ENCODE measurements around the gene DRD4. TPM values are rescaled to one million over a fixed set of nuclear protein-coding genes. Genes with fewer than 3 reads are reported as not detected.
A peak's percentile ranks its signal among the peaks of the same experiment; 100 is the strongest.

DRD4 gene
- total and polyA plus RNA-seq, 4 experiments from 2014 or later, result 0.64 to 1.0 TPM; not detected in 2

DNA sequence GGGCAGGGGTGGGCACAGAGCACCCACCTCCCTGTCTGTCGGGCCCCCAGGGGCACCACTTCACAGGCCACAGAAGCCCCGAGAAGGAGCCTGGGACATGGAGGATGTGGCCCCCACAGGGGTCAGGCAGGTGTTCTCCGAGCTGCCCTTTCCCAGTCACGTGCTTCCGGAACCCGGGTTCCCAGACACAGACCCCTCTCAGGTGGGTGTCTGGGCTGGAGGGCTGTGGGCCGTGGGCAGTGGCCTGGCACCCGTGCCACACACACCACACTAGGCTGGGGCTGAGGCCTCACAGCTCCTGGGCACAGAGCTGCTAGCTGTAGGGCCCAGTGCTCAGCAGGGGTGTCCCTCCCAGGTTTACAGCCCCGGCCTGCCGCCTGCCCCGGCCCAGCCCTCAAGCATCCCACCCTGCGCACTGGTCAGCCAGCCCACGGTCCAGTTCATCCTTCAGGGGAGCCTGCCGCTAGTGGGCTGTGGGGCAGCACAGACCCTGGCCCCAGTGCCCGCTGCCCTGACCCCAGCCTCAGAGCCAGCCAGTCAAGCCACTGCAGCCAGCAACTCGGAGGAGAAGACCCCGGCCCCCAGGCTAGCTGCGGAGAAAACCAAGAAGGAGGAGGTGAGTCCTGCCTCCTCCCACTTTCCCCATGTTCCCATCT lies 26.8 kb upstream of the DRD4 start:
- intact Hi-C loops (cut with micrococcal nuclease), result no loop called here
- POLR2A ChIA-PET (ENCODE audit: partially characterized antibody), result interaction anchor here (2.5 kb wide), 1 partner anchor 75 kb away, joined by 7 read pairs; the partner anchor contains the start of gene HRAS
- Mint-ChIP-seq H3K4me3 (no peak overlapping the region), H3K27ac (peak overlapping the region in 2 of 7 donors; percentile 70 to 93), H3K9me3 (no peaks in the 10 kb centered on the region), H3K27me3 (no peaks in the 10 kb centered on the region), H3K4me1 (peaks cover 4 to 23% (median 15%) of the 10 kb centered on the region in 4 donors), H3K36me3 (peaks cover 10 to 33% of the 10 kb centered on the region in 2 donors)
- Histone ChIP-seq H3K27ac (ENCODE audit: low read depth, low read length) (no peak overlapping the region), H3K4me1 (ENCODE audit: insufficient read depth, low read length) (peaks cover 23% of the 10 kb centered on the region), H3K4me3 (ENCODE audit: low read length in 2 of 2) (no peak overlapping the region), H3K36me3 (ENCODE audit: insufficient read depth, low read length) (peaks cover 68% of the 10 kb centered on the region), H3K27me3 (ENCODE audit: insufficient read depth, low read length) (no peaks in the 10 kb centered on the region), H3K9me3 (ENCODE audit: control insufficient read depth in 1 of 2, low read length in 2 of 2) (no peaks in the 10 kb centered on the region)
- CTCF ChIA-PET (ENCODE audit: partially characterized antibody), result no interaction called here
- peak in 1 of 5 donors; percentile 17 for DNase-seq

DNA sequence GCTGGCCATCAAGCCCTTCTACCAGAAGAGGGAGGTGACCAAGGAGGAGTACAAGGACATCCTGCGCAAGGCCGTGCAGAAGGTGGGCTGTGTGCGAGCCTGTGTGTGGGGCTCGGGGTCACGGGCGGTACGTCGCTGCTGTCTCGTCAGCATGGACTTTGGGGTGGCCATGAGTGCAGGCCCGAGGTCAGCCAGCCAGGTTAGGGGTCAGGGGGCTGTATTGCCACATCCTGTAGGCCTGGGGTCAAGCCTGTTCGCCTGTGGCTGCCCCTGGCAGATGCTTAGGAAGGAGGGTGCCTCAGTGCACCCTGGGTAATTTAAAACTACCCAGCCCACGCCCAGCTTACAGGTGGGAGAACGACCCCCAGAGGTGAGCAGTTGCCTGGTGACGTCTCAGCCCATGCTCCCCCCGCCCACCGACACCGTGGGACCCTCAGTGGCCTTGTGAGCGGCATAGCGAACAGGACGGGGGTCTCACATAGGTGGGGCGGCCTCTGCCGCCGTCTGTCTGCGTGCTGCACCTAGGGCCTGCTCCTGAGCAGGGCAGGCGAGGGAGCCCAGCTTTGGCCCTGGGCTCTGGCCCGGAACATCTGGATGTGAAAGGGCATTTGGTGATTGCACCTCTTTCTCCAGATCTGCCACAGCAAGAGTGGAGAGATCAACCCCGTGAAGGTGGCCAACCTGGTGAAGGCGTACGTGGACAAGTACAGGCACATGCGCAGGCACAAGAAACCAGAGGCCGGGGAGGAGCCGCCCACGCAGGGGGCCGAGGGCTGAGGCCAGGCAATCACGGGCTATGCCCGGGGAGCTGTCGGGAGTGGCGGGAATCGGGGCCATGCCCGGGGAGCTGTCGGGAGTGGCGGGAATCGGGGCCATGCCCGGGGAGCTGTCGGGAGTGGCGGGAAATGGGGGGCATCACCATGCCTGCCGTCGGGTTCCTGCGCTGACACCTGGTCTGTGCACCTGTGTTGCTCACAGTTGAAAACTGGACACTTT lies 25.8 kb upstream of the DRD4 start:
- CTCF ChIA-PET (ENCODE audit: partially characterized antibody), result no interaction called here
- no peaks in the 10 kb centered on the region for H3K27me3 Mint-ChIP-seq
- Histone ChIP-seq H3K4me3 (ENCODE audit: low read length in 2 of 2) (no peak overlapping the region), H3K9me3 (ENCODE audit: control insufficient read depth in 1 of 2, low read length in 2 of 2) (no peaks in the 10 kb centered on the region), H3K4me1 (ENCODE audit: insufficient read depth, low read length) (peaks cover 25% of the 10 kb centered on the region), H3K36me3 (ENCODE audit: insufficient read depth, low read length) (peaks cover 58% of the 10 kb centered on the region), H3K27me3 (ENCODE audit: insufficient read depth, low read length) (no peaks in the 10 kb centered on the region), H3K27ac (ENCODE audit: low read depth, low read length) (no peak overlapping the region)
- peak overlapping the region in 5 of 7 donors; percentile 88 to 95 (median 93) for H3K27ac Mint-ChIP-seq
- peak in 1 of 5 donors; percentile 12 for DNase-seq
- peaks cover 10 to 33% of the 10 kb centered on the region in 2 donors for H3K36me3 Mint-ChIP-seq
- peaks cover 5 to 31% (median 18%) of the 10 kb centered on the region in 4 donors for H3K4me1 Mint-ChIP-seq
- POLR2A ChIA-PET (ENCODE audit: partially characterized antibody), result interaction anchor here (0.8 to 4.1 kb wide), 9 partner anchors 33 to 185 kb away, joined by 3 to 27 read pairs (median 3); partner anchors contain the start of genes DEAF1, HRAS, PHRF1 and TMEM80
- no peak overlapping the region for H3K4me3 Mint-ChIP-seq
- peaks cover 0 to 2% (median 0%) of the 10 kb centered on the region in 8 donors for H3K9me3 Mint-ChIP-seq
- intact Hi-C loops (cut with micrococcal nuclease), result no loop called here

DNA sequence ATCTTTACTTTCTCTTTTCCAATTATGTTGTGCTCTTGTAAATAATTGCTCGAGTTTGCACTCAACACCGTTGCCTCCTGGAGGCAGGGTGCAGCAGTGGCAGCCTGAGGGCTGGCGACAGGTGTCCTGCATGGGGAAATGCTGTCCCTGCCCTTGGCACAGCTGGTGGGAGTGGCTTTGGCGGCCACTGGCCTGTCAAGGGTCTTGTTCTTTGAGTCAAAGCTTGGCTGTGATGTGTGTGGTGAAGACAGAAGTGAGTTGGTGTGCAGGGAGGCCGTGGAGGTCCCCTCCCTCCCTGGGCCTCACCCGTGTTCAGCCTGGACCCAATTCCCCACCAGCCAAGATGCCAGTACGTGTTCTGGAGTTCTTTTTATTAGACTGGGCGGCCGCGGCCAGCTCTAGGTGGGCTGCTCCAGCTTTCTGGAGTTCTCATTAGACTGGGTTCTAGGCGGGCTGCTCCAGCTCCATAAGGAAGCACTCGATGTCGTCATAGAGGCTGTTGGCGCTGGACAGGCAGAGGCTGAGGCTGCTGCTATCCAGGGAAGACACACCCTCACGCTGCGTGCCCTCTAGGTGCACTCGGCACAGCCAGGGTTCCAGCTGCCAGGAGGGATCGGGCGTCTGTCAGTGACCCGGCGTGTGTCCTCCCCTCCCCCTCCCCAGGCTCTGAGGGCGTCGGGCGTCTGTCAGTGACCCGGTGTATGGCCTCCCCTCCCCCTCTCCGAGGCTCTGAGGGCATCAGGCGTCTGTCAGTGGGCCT lies 24.7 kb upstream of the DRD4 start:
- CTCF ChIA-PET (ENCODE audit: partially characterized antibody), result no interaction called here

DNA sequence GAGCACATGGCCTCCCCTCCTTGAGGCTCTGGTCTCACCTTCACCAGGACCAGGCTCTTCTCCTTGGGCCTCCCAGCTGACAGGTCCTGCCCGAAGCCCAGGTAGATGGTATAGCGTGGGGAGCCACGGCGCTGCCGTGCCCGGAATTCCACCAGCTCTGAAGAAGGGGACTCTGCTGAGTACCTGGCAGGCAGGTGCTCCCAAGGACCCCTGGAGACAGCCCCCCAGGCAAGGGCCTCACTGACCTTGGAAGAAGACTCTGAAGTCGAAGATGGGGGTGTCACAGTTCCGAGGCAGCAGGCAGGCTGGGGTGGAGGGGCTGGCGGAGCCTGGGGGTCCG lies 24.1 kb upstream of the DRD4 start:
- CTCF ChIA-PET (ENCODE audit: partially characterized antibody), result no interaction called here
- intact Hi-C loops (cut with micrococcal nuclease), result loop anchor here (2.0 kb wide), 2 partner anchors 52 to 110 kb away; partner anchors contain the start of genes LMNTD2 and RASSF7
- H3K27ac Mint-ChIP-seq, result peak overlapping the region in 6 of 7 donors; percentile 73 to 95 (median 90)
- Histone ChIP-seq H3K36me3 (ENCODE audit: insufficient read depth, low read length) (peaks cover 42% of the 10 kb centered on the region), H3K27me3 (ENCODE audit: insufficient read depth, low read length) (no peaks in the 10 kb centered on the region), H3K9me3 (ENCODE audit: control insufficient read depth in 1 of 2, low read length in 2 of 2) (no peaks in the 10 kb centered on the region), H3K4me1 (ENCODE audit: insufficient read depth, low read length) (peaks cover 29% of the 10 kb centered on the region), H3K27ac (ENCODE audit: low read depth, low read length) (peak overlapping the region; percentile 96), H3K4me3 (ENCODE audit: low read length in 2 of 2) (no peak overlapping the region)
- no peak overlapping the region for H3K4me3 Mint-ChIP-seq
- peaks cover 6 to 35% (median 20%) of the 10 kb centered on the region in 4 donors for H3K4me1 Mint-ChIP-seq
- DNase-seq, result peak in 1 of 5 donors; percentile 40
- H3K36me3 Mint-ChIP-seq, result peaks cover 4 to 25% of the 10 kb centered on the region in 2 donors
- POLR2A ChIA-PET (ENCODE audit: partially characterized antibody), result interaction anchor here (0.9 to 4.1 kb wide), 11 partner anchors 12 to 196 kb away, joined by 3 to 27 read pairs (median 4); partner anchors contain the start of genes HRAS, PHRF1 and RPLP2
- peaks cover 0 to 4% (median 0%) of the 10 kb centered on the region in 8 donors for H3K9me3 Mint-ChIP-seq
- no peaks in the 10 kb centered on the region for H3K27me3 Mint-ChIP-seq

More for the DNA sequence above, 24.7 kb upstream of the DRD4 start:
- H3K9me3 ChIP-seq (ENCODE audit: control insufficient read depth in 1 of 2, low read length in 2 of 2), result no peaks in the 10 kb centered on the region
- H3K9me3 Mint-ChIP-seq, result peaks cover 0 to 4% (median 0%) of the 10 kb centered on the region in 8 donors
- H3K4me3 Mint-ChIP-seq, result peak overlapping the region in 3 of 8 donors; percentile 8 to 46 (median 12)
- DNase-seq, result peak in 1 of 5 donors; percentile 45
- H3K27ac Mint-ChIP-seq, result peak overlapping the region; percentile 72 to 95 (median 93)
- POLR2A ChIA-PET (ENCODE audit: partially characterized antibody), result interaction anchor here (0.8 to 4.1 kb wide), 16 partner anchors 11 to 184 kb away, joined by 3 to 27 read pairs (median 4); partner anchors contain the start of genes DEAF1, HRAS, PHRF1 and TMEM80
- H3K36me3 ChIP-seq (ENCODE audit: insufficient read depth, low read length), result peaks cover 47% of the 10 kb centered on the region
- H3K36me3 Mint-ChIP-seq, result peaks cover 4 to 25% of the 10 kb centered on the region in 2 donors
- H3K4me1 Mint-ChIP-seq, result peaks cover 6 to 35% (median 20%) of the 10 kb centered on the region in 4 donors
- intact Hi-C loops (cut with micrococcal nuclease), result loop anchor here (2.0 kb wide), 2 partner anchors 52 to 110 kb away; partner anchors contain the start of genes LMNTD2 and RASSF7
- H3K4me3 ChIP-seq (ENCODE audit: low read length in 2 of 2), result no peak overlapping the region
- peaks cover 29% of the 10 kb centered on the region for H3K4me1 ChIP-seq (ENCODE audit: insufficient read depth, low read length)
- peak overlapping the region; percentile 96 for H3K27ac ChIP-seq (ENCODE audit: low read depth, low read length)
- H3K27me3 ChIP-seq (ENCODE audit: insufficient read depth, low read length), result no peaks in the 10 kb centered on the region
- no peaks in the 10 kb centered on the region for H3K27me3 Mint-ChIP-seq

DNA sequence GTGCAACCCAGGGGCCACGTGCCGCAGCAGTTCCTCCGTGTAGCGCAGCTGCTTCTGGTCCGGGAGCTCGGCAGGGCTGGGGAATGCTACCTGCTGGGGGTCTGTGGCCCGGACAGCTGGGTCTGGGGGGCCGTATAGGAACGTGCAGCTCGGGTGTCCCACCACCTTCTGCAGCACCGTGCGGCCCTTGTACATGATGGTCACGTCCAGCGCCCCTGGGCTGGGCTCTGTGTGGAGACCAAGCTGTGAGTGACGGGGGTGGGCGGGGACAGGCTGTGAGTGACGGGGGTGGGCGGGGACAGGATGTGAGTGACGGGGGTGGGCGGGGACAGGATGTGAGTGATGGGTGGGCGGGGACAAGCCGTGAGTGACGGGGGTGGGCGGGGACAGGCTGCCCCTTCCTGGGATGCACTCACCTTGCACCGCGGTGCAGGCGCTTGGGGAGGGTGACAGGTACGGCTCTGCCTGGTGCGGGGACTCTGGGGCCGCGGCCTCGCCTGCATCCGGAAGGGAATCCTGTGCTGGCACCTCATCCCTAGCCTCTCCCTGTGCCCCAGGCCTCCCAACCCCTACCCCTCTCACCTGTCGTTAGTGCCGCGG lies 23.6 kb upstream of the DRD4 start:
- CTCF ChIA-PET (ENCODE audit: partially characterized antibody), result interaction anchor here (0.7 to 1.3 kb wide), 2 partner anchors 83 to 152 kb away, joined by 3 to 5 read pairs; no protein-coding TSS in a partner anchor
- peaks cover 36% of the 10 kb centered on the region for H3K36me3 ChIP-seq (ENCODE audit: insufficient read depth, low read length)

More for the DNA sequence above, 23.6 kb upstream of the DRD4 start:
- Histone ChIP-seq H3K4me1 (ENCODE audit: insufficient read depth, low read length) (peaks cover 29% of the 10 kb centered on the region), H3K4me3 (ENCODE audit: low read length in 2 of 2) (no peak overlapping the region), H3K27me3 (ENCODE audit: insufficient read depth, low read length) (no peaks in the 10 kb centered on the region), H3K9me3 (ENCODE audit: control insufficient read depth in 1 of 2, low read length in 2 of 2) (no peaks in the 10 kb centered on the region), H3K27ac (ENCODE audit: low read depth, low read length) (peak overlapping the region; percentile 96)
- Mint-ChIP-seq H3K4me3 (peak overlapping the region in 3 of 8 donors; percentile 29 to 77 (median 76)), H3K36me3 (peaks cover 4 to 21% of the 10 kb centered on the region in 2 donors), H3K4me1 (peaks cover 6 to 35% (median 20%) of the 10 kb centered on the region in 4 donors), H3K27me3 (no peaks in the 10 kb centered on the region), H3K9me3 (peaks cover 0 to 4% (median 0%) of the 10 kb centered on the region in 8 donors), H3K27ac (peak overlapping the region in 6 of 7 donors; percentile 87 to 93 (median 90))
- POLR2A ChIA-PET (ENCODE audit: partially characterized antibody), result interaction anchor here (0.9 to 4.1 kb wide), 10 partner anchors 12 to 196 kb away, joined by 3 to 27 read pairs (median 5); partner anchors contain the start of genes PHRF1 and RPLP2
- intact Hi-C loops (cut with micrococcal nuclease), result loop anchor here (2.0 kb wide), 2 partner anchors 53 to 109 kb away; partner anchors contain the start of genes LMNTD2 and RASSF7
- DNase-seq, result peak; percentile 71 to 90 (median 78)
